IPS DF 6.9 (cell line): ENCODE measurements around the gene PTPN11.

Experiments used
- DNase-seq: peaks from one replicate; pipeline ENCODE4 v3.0.0-alpha.2; 2013; ENCODE audit warnings: low read depth, low spot score
- H3K27ac ChIP-seq: one replicate; pipeline ENCODE4 v1.5.1; 2013; ENCODE audit warnings: low read length, control low read depth
- H3K27me3 ChIP-seq: 2 replicates; pipeline ENCODE4 v1.6.1; 2013; ENCODE audit warnings: mild to moderate bottlenecking, low read length; ENCODE audit not compliant: control insufficient read depth, insufficient read depth
- H3K36me3 ChIP-seq: 2 replicates; pipeline ENCODE4 v1.6.1; 2013; ENCODE audit warnings: low read length; ENCODE audit not compliant: control insufficient read depth, insufficient read depth
- H3K4me1 ChIP-seq: 2 replicates; pipeline ENCODE4 v1.6.1; 2013; ENCODE audit warnings: low read length; ENCODE audit not compliant: control insufficient read depth, insufficient read depth
- H3K4me3 ChIP-seq: 2 replicates; pipeline ENCODE4 v1.5.1; 2013; ENCODE audit warnings: mild to moderate bottlenecking, low read length
- H3K9me3 ChIP-seq: 2 replicates; pipeline ENCODE4 v1.6.1; 2013; ENCODE audit warnings: low read length, inconsistent platforms; ENCODE audit not compliant: control insufficient read depth, insufficient read depth
- WGBS: extraction: QIAGEN DNeasy Blood & Tissue Kit; methylation state at CpG from one replicate; pipeline ENCODE4 v1.1.7; 2013; ENCODE audit warnings: mixed read lengths, missing lambda C conversion rate; ENCODE audit not compliant: insufficient read length, insufficient coverage; 5-methylcytosine and 5-hydroxymethylcytosine counted together

Gene PTPN11

DNA sequence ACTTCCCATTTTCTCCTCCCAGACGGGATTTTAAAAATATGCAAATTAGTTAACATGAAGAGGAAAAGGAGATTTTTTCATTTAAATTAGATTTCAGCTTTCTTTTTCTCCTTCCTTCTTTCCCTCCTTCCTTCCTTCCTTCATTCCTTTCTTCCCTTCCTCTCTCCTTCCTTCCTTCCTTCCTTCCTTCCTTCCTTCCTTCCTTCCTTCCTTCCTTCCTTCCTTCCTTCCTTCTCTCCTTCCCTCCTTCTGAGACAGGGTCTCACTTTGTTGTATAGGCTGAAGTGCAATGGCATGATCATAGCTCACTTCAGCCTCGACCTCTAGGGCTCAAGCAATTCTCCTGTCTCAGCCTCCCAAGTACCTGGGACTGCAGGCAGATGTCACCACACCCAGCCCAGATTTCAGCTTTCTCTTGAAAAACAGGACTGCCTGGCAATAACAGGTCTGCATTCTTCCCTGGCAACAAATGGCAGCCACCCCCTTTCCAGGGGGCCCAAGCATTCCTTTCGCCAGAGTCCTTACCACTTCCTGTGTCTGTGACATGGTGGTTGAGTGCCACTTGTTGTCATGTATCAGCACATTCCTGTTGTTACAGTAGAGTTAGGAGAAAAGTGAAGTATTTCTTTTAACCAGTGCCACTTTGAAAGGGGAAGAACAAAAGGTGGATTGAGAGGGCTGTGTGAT is 119.1 kb downstream of the PTPN11 start:
- no CpG with 5 or more reads among the region's 3 CpGs for WGBS
- Histone ChIP-seq H3K4me1 (no peaks in the 10 kb centered on the region), H3K27ac (no peak overlapping the region), H3K9me3 (no peaks in the 10 kb centered on the region), H3K4me3 (no peak overlapping the region), H3K27me3 (no peaks in the 10 kb centered on the region), H3K36me3 (no peaks in the 10 kb centered on the region)
- DNase-seq = no peak

DNA sequence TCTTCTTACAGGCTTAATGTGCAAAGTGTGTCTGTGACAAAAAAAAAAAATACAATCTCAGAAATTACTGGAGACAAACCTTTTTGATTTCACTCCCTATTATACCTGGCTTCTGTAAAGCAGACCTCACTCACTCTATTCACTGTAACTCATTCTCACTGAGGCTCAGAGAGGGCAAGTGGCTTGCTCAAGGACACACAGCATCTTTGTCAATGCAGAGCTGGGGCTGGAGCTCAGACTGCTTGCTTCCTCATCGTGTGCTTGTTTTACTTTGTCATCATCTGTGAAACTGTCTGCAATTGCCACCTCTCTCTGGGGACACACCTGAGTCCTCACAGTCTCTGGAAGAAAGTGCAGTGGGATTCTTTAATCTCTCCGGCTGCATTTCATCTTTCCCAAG is 120.0 kb downstream of the PTPN11 start:
- no CpG with 5 or more reads among the region's 2 CpGs for WGBS

GRCh38 chr12:112539221-112539620 is 120.5 kb downstream of the PTPN11 start:
- Histone ChIP-seq H3K27me3 (no peaks in the 10 kb centered on the region), H3K4me1 (no peaks in the 10 kb centered on the region), H3K27ac (no peak overlapping the region), H3K36me3 (no peaks in the 10 kb centered on the region; the same call in 1 of the 2 replicates), H3K4me3 (no peak overlapping the region), H3K9me3 (no peaks in the 10 kb centered on the region)
- WGBS = no CpG with 5 or more reads among the region's 3 CpGs
- no peak for DNase-seq

More for the DNA sequence above, 120.0 kb downstream of the PTPN11 start:
- Histone ChIP-seq H3K27ac (no peak overlapping the region), H3K27me3 (no peaks in the 10 kb centered on the region), H3K36me3 (no peaks in the 10 kb centered on the region), H3K4me1 (no peaks in the 10 kb centered on the region), H3K9me3 (no peaks in the 10 kb centered on the region), H3K4me3 (no peak overlapping the region)
- no peak for DNase-seq

DNA sequence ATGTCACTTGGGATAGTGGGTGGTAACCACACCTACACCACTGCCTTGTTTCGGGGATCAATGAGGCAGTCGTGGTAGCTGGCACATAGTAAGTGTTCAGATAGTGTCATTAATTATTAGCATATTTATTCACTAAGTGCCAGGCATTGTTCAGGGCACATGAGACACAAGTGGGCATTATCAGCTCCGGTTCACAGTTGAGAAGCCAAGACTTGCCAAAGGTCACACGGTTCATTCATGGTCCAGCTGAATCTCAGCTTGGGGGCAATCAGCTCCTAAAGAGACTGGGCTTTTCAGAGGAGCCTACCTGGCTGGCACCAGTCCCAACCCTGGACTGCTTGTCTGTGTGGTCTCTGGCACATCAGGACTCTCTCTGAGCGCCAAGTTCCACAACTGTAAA is 121.3 kb downstream of the PTPN11 start:
- WGBS = no CpG with 5 or more reads among the region's 5 CpGs

GRCh38 chr12:112543751-112544150 is 125.0 kb downstream of the PTPN11 start:
- no peaks in the 10 kb centered on the region for H3K9me3 ChIP-seq
- no peaks in the 10 kb centered on the region for H3K4me1 ChIP-seq
- no peaks in the 10 kb centered on the region; the same call in 1 of the 2 replicates for H3K36me3 ChIP-seq
- no peak overlapping the region for H3K27ac ChIP-seq
- no peaks in the 10 kb centered on the region for H3K27me3 ChIP-seq
- H3K4me3 ChIP-seq = no peak overlapping the region
- WGBS = no CpG with 5 or more reads among the region's 4 CpGs
- no peak for DNase-seq

More for the DNA sequence above, 121.3 kb downstream of the PTPN11 start:
- Histone ChIP-seq H3K36me3 (no peaks in the 10 kb centered on the region; the same call in 1 of the 2 replicates), H3K27me3 (no peaks in the 10 kb centered on the region), H3K9me3 (no peaks in the 10 kb centered on the region), H3K4me3 (no peak overlapping the region), H3K4me1 (no peaks in the 10 kb centered on the region), H3K27ac (no peak overlapping the region)
- DNase-seq = no peak

DNA sequence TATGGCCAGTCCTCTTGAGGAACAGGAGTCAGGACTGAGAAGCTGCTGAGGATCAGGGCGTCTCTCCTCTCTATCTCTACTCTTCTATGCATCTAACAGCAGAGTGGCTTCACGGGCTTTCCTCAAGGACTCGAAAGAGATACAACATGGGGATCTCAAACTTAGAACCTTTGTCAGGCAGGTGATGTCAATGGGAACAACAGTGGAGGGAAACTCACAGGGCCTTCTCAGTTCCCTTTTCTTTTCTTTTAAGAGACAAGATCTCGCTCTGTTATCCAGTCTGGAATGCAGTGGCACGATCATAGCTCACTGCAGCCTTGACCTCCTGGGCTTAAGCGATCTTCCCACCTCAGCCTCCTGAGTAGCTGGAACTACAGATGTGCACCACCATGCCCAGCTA is 127.6 kb downstream of the PTPN11 start:
- H3K27ac ChIP-seq = no peak overlapping the region
- no peak for DNase-seq
- no peaks in the 10 kb centered on the region for H3K9me3 ChIP-seq
- no CpG with 5 or more reads among the region's 6 CpGs for WGBS
- H3K4me1 ChIP-seq = no peaks in the 10 kb centered on the region
- no peaks in the 10 kb centered on the region; the same call in 1 of the 2 replicates for H3K36me3 ChIP-seq
- no peaks in the 10 kb centered on the region for H3K27me3 ChIP-seq
- no peak overlapping the region for H3K4me3 ChIP-seq

DNA sequence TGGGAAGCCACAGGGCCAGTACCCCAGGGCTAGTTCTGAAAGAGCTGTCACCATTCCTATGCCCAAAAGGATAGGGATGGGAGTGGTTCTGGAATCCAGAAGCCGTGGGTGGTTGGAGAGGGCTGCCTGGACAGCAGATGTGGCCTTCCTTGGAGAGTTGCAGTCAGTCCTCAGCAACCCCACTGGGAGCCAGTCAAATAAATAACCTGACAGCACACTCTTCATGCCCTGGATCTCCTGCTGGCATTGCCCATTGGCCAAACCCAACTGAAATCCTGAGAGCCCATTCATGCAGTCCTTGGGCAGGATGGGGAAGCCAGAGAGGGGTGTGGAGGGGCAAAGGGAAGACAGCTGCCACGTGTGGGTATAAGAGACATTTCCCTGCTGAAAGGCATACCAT is 128.2 kb downstream of the PTPN11 start:
- Histone ChIP-seq H3K9me3 (no peaks in the 10 kb centered on the region), H3K4me3 (no peak overlapping the region), H3K4me1 (no peaks in the 10 kb centered on the region), H3K36me3 (no peaks in the 10 kb centered on the region; the same call in 1 of the 2 replicates), H3K27me3 (no peaks in the 10 kb centered on the region), H3K27ac (no peak overlapping the region)
- no CpG with 5 or more reads among the region's 2 CpGs for WGBS
- no peak for DNase-seq

GRCh38 chr12:112549031-112549430 is 130.3 kb downstream of the PTPN11 start:
- H3K9me3 ChIP-seq = no peaks in the 10 kb centered on the region
- no peak for DNase-seq
- whole genome bisulfite sequencing = no CpG with 5 or more reads among the region's 5 CpGs
- no peak overlapping the region for H3K4me3 ChIP-seq
- H3K36me3 ChIP-seq = no peaks in the 10 kb centered on the region; the same call in 1 of the 2 replicates
- no peaks in the 10 kb centered on the region for H3K4me1 ChIP-seq
- no peak overlapping the region for H3K27ac ChIP-seq
- H3K27me3 ChIP-seq = no peaks in the 10 kb centered on the region

GRCh38 chr12:112551681-112552080 is 132.9 kb downstream of the PTPN11 start:
- Histone ChIP-seq H3K9me3 (no peaks in the 10 kb centered on the region), H3K27me3 (no peaks in the 10 kb centered on the region), H3K4me3 (no peak overlapping the region), H3K4me1 (no peaks in the 10 kb centered on the region), H3K27ac (no peak overlapping the region), H3K36me3 (no peaks in the 10 kb centered on the region)
- no peak for DNase-seq
- no CpG with 5 or more reads among the region's 5 CpGs for WGBS

GRCh38 chr12:112555621-112556233 is 137.0 kb downstream of the PTPN11 start:
- WGBS = no CpG with 5 or more reads among the region's 9 CpGs
- Histone ChIP-seq H3K4me1 (no peaks in the 10 kb centered on the region), H3K27me3 (no peaks in the 10 kb centered on the region), H3K4me3 (no peak overlapping the region), H3K27ac (no peak overlapping the region), H3K9me3 (no peaks in the 10 kb centered on the region), H3K36me3 (no peaks in the 10 kb centered on the region)
- DNase-seq = no peak
